Muscle of leg (tissue), 11 donors: ENCODE measurements around the gene KCNJ10. TPM values are rescaled to one million over a fixed set of nuclear protein-coding genes. Genes with fewer than 3 reads are reported as not detected.

ENCODE experiments used
- DNase-seq: peaks from one replicate; pipeline ENCODE4 v3.0.0; 2013
- H3K27ac ChIP-seq: one replicate; pipeline ENCODE4 v1.5.1; 2013; ENCODE audit warnings: mild to moderate bottlenecking, low read length, control low read depth
- H3K27me3 ChIP-seq: one replicate; pipeline ENCODE4 v1.6.1; 2013; ENCODE audit warnings: low read length; ENCODE audit not compliant: control insufficient read depth, insufficient read depth
- H3K36me3 ChIP-seq: one replicate; pipeline ENCODE4 v1.6.1; 2013; ENCODE audit warnings: low read length; ENCODE audit not compliant: control insufficient read depth, insufficient read depth
- H3K4me1 ChIP-seq: one replicate; pipeline ENCODE4 v1.6.1; 2013; ENCODE audit warnings: low read length; ENCODE audit not compliant: control insufficient read depth, insufficient read depth
- H3K4me3 ChIP-seq: one replicate; pipeline ENCODE4 v1.5.1; 2013; ENCODE audit warnings: low read length, control low read depth
- H3K9me3 ChIP-seq: replicated peaks from 2 replicates; pipeline ENCODE4 v1.6.1; 2013; ENCODE audit warnings: low read depth, low read length; ENCODE audit not compliant: control insufficient read depth
- WGBS: methylation state at CpG from one replicate; pipeline ENCODE4 v1.1.5; 2013; ENCODE audit warnings: missing lambda C conversion rate; ENCODE audit not compliant: insufficient coverage; 5-methylcytosine and 5-hydroxymethylcytosine counted together
- polyA plus RNA-seq, 8 donors: library from polyadenylated mRNA; unstranded; fragments of 120-200 nt; gene quantifications; one replicate each; pipeline versions ENCODE4 v1.2.1 to v1.2.3, GENCODE V29; 2013; ENCODE audit warnings: inconsistent platforms in 1 of 8, low replicate concordance in 1 of 8; ENCODE audit not compliant: insufficient read length in 8 of 8, insufficient read depth in 1 of 8
- total RNA-seq: library from RNA; stranded (reverse); fragments of 120-200 nt; gene quantifications from one replicate; pipeline ENCODE4 v1.2.4, GENCODE V29; 2013

Gene KCNJ10
- total and polyA plus RNA-seq, 9 donors, result 0.30 to 1.6 (median 0.64) TPM

GRCh38 chr1:160025314-160025713 lies 44.6 kb downstream of the KCNJ10 start:
- Histone ChIP-seq H3K4me1 (no peaks in the 10 kb centered on the region), H3K9me3 (no peaks in the 10 kb centered on the region), H3K27me3 (no peaks in the 10 kb centered on the region), H3K27ac (no peak overlapping the region), H3K36me3 (peaks cover 2% of the 10 kb centered on the region), H3K4me3 (no peak overlapping the region)
- no CpG with 5 or more reads among the region's 1 CpG for WGBS
- no peak for DNase-seq

GRCh38 chr1:160024195-160024905 lies 45.6 kb downstream of the KCNJ10 start:
- DNase-seq, result no peak
- no CpG with 5 or more reads among the region's 2 CpGs for WGBS
- peaks cover 2% of the 10 kb centered on the region for H3K36me3 ChIP-seq
- no peaks in the 10 kb centered on the region for H3K9me3 ChIP-seq
- no peak overlapping the region for H3K27ac ChIP-seq
- H3K4me3 ChIP-seq, result no peak overlapping the region
- no peaks in the 10 kb centered on the region for H3K4me1 ChIP-seq
- H3K27me3 ChIP-seq, result no peaks in the 10 kb centered on the region

DNA sequence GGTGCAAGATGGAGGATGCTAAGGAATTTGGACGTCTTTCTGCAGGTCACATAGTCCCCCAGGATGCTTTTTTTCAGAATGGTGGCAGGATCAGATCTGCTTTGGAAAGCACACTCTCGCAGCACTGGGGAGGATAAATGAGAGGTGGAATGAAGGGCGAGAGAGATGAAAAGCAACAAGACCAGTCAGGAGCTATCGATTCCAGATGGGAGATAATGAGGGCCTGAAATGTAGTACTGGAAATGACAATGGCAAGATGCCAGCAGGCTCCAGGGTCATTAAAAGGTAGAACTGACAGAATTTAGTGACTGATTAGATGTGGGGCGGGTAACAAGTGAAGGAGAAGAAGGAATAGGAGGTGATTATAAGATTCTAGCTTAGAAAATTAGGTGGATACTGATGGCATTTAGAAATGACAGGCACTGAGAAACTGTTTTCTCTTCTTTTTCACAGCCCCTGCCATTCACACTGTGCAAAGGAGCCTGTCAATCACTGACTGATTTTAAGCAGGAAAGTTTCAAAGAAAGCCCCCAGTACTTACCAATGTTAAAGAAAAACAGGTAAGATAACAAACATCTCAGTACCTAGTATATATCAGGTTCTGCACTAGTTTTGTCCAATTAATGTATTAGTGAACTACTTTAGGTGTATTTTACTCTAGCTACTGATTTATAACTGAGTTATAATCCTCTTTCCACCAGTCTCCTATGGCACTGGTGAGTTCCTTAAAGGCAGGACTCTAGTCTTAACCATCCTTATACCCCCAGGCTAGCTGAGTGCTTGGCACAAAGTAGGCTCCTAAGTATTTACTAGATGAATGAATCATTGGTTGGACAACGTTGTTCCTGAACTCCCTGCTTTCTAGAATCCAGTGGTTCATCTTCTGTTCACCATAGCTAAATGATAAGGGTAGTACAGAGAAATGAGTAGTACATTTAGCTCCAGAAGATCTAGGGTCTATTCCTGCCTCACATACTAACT lies 47.3 kb downstream of the KCNJ10 start:
- H3K4me3 ChIP-seq, result no peak overlapping the region
- H3K36me3 ChIP-seq, result peaks cover 2% of the 10 kb centered on the region
- H3K27ac ChIP-seq, result no peak overlapping the region
- no peaks in the 10 kb centered on the region for H3K27me3 ChIP-seq
- DNase-seq, result no peak
- no peaks in the 10 kb centered on the region for H3K4me1 ChIP-seq
- 22% methylated on average over 5 of the region's 6 CpGs for WGBS
- H3K9me3 ChIP-seq, result no peaks in the 10 kb centered on the region

- Histone ChIP-seq H3K4me3 (no peak overlapping the region), H3K36me3 (peaks cover 2% of the 10 kb centered on the region), H3K9me3 (no peaks in the 10 kb centered on the region), H3K27me3 (peaks cover 4% of the 10 kb centered on the region), H3K27ac (no peak overlapping the region), H3K4me1 (no peaks in the 10 kb centered on the region)
- 83% methylated on average over 1 of the region's 5 CpGs for WGBS
- DNase-seq, result no peak
Measured at GRCh38 chr1:160021376-160022074, 48.4 kb downstream of the KCNJ10 start.

DNA sequence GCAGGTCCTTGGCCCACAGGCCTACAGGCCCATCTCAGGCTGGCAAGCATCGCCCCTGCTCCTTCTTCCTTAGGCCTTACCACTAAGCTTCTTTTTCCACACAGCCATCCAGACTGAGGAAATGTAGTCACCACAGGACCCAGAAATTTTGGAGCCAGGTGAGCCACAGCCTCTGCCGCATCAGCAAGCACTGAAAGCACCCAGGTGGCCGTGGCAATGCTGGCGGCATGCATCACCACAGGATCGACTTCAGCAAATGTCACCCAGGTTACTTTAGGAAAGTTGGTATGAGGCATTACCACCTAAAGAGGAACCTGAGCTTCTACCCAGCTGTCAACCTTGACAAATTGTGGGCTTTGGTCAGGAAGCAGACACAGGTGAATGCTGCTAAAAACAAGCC lies 49.8 kb downstream of the KCNJ10 start:
- Histone ChIP-seq H3K4me1 (no peaks in the 10 kb centered on the region), H3K36me3 (no peaks in the 10 kb centered on the region), H3K9me3 (no peaks in the 10 kb centered on the region), H3K4me3 (no peak overlapping the region), H3K27me3 (peaks cover 4% of the 10 kb centered on the region), H3K27ac (no peak overlapping the region)
- 82% methylated on average over 4 of the region's 5 CpGs for WGBS
- DNase-seq, result no peak

DNA sequence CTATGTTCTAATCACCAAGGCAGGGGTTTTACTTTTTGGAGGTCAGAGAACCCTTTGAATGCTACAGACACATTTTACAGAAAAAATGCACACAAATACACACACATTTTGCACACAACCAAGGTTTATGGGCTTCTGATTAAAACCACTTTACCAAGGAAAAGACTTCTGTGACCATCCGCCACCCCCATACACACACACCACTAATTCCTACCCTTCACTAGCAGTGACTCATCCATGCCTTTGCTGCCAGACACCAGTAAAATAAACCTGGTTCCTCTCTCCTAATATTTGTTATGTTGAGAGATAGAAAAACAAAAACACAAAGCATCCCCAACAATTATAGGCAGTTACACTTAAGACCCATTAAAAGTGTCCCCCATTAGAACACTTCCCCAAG lies 51.1 kb downstream of the KCNJ10 start:
- no CpG with 5 or more reads among the region's 1 CpG for WGBS
- Histone ChIP-seq H3K27me3 (peaks cover 4% of the 10 kb centered on the region), H3K4me1 (no peaks in the 10 kb centered on the region), H3K4me3 (no peak overlapping the region), H3K27ac (no peak overlapping the region), H3K36me3 (no peaks in the 10 kb centered on the region), H3K9me3 (no peaks in the 10 kb centered on the region)
- DNase-seq, result no peak

GRCh38 chr1:160018347-160018746 lies 51.6 kb downstream of the KCNJ10 start:
- no peaks in the 10 kb centered on the region for H3K36me3 ChIP-seq
- no peaks in the 10 kb centered on the region for H3K9me3 ChIP-seq
- H3K27me3 ChIP-seq, result peaks cover 4% of the 10 kb centered on the region
- no peaks in the 10 kb centered on the region for H3K4me1 ChIP-seq
- no peak for DNase-seq
- H3K4me3 ChIP-seq, result no peak overlapping the region
- 68% methylated on average over 2 of the region's 3 CpGs for WGBS
- H3K27ac ChIP-seq, result no peak overlapping the region

- Histone ChIP-seq H3K36me3 (no peaks in the 10 kb centered on the region), H3K4me3 (no peak overlapping the region), H3K27me3 (peaks cover 4% of the 10 kb centered on the region), H3K9me3 (no peaks in the 10 kb centered on the region), H3K27ac (no peak overlapping the region), H3K4me1 (no peaks in the 10 kb centered on the region)
- no CpG with 5 or more reads among the region's 1 CpG for WGBS
- DNase-seq, result no peak
Measured at GRCh38 chr1:160017592-160017991, 52.4 kb downstream of the KCNJ10 start.

GRCh38 chr1:160011781-160012180 lies 58.2 kb downstream of the KCNJ10 start:
- H3K27ac ChIP-seq, result no peak overlapping the region
- WGBS, result 80% methylated on average over 1 of the region's 3 CpGs
- DNase-seq, result no peak

DNA sequence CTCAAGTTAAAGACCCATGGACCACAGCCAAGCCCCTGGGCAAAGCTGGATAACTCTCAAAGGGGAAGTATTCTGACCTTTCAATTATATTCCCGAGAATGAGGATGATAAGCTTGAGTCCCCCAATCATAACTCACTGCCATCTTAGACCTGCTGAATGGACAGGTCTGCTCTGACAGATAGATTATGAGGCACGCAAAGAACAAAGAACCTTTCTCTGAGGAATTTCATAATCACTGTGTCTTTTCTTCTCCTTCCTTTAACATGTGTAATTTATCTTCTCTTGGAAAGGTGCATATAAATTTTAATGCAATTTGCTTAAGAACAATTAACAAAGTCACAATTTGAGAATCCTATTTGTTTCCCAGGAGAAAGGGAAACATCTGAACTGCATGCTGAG lies 60.2 kb downstream of the KCNJ10 start:
- no peak overlapping the region for H3K27ac ChIP-seq
- no peaks in the 10 kb centered on the region for H3K4me1 ChIP-seq
- no peak overlapping the region for H3K4me3 ChIP-seq
- H3K27me3 ChIP-seq, result peaks cover 5% of the 10 kb centered on the region
- no CpG with 5 or more reads among the region's 2 CpGs for WGBS
- no peaks in the 10 kb centered on the region for H3K9me3 ChIP-seq
- H3K36me3 ChIP-seq, result no peaks in the 10 kb centered on the region
- no peak for DNase-seq

More at GRCh38 chr1:160011781-160012180, 58.2 kb downstream of the KCNJ10 start:
- Histone ChIP-seq H3K4me3 (no peak overlapping the region), H3K36me3 (no peaks in the 10 kb centered on the region), H3K27me3 (peaks cover 5% of the 10 kb centered on the region), H3K9me3 (no peaks in the 10 kb centered on the region), H3K4me1 (no peaks in the 10 kb centered on the region)
